Thymus (tissue), 11 donors: ENCODE results near the gene CARM1. TPM values are rescaled to one million over a fixed set of nuclear protein-coding genes. Genes with fewer than 3 reads are reported as not detected.

Experiments
- DNase-seq, 9 donors: peaks; one replicate each; pipeline ENCODE4 v3.0.0-alpha.2; 2013; ENCODE audit warnings: low spot score in 9 of 9, low read depth in 6 of 9, missing footprints in 1 of 9
- H3K27ac ChIP-seq, 2 donors: one replicate each; pipeline ENCODE4 v1.5.1; 2013; ENCODE audit warnings: control low read depth in 1 of 2, low read depth in 1 of 2, low read length in 1 of 2, mild to moderate bottlenecking in 1 of 2, moderate library complexity in 1 of 2
- H3K27me3 ChIP-seq, 2 donors: one replicate each; pipeline ENCODE4 v1.5.1; 2013; ENCODE audit warnings: low read length in 1 of 2; ENCODE audit not compliant: control insufficient read depth in 2 of 2, insufficient read depth in 1 of 2
- H3K36me3 ChIP-seq, 2 donors: one replicate each; pipeline ENCODE4 v1.5.1; 2013; ENCODE audit warnings: low read length in 1 of 2, mild to moderate bottlenecking in 1 of 2, moderate library complexity in 1 of 2; ENCODE audit not compliant: control insufficient read depth in 2 of 2, insufficient read depth in 2 of 2
- H3K4me1 ChIP-seq, 2 donors: one replicate each; pipeline ENCODE4 v1.5.1; 2013; ENCODE audit warnings: low read length in 2 of 2; ENCODE audit not compliant: control insufficient read depth in 2 of 2, insufficient read depth in 2 of 2
- H3K4me3 ChIP-seq, 2 donors: one replicate each; pipeline ENCODE4 v1.5.1; 2013; ENCODE audit warnings: low read length in 2 of 2, control low read depth in 1 of 2, mild to moderate bottlenecking in 1 of 2
- H3K9me3 ChIP-seq, 2 donors: one replicate each; pipeline ENCODE4 v1.5.1; 2013; ENCODE audit warnings: low read length in 1 of 2, mild to moderate bottlenecking in 1 of 2; ENCODE audit not compliant: control insufficient read depth in 2 of 2, insufficient read depth in 1 of 2
- WGBS: extraction: QIAGEN DNeasy Blood & Tissue Kit; methylation state at CpG from one replicate; pipeline ENCODE4 v1.1.7; 2013; 5-methylcytosine and 5-hydroxymethylcytosine counted together
- polyA plus RNA-seq: library from polyadenylated mRNA; stranded (reverse); fragments of 200-250 nt; gene quantifications from one replicate; pipeline ENCODE4 v1.2.3, GENCODE V29; 2013
- total RNA-seq: library from RNA; stranded (reverse); fragments of 120-200 nt; gene quantifications from one replicate; pipeline ENCODE4 v1.2.4, GENCODE V29; 2013
- donor health status: healthy.

CARM1 gene
- total and polyA plus RNA-seq, 2 donors: 7.0 to 30.8 TPM

DNA sequence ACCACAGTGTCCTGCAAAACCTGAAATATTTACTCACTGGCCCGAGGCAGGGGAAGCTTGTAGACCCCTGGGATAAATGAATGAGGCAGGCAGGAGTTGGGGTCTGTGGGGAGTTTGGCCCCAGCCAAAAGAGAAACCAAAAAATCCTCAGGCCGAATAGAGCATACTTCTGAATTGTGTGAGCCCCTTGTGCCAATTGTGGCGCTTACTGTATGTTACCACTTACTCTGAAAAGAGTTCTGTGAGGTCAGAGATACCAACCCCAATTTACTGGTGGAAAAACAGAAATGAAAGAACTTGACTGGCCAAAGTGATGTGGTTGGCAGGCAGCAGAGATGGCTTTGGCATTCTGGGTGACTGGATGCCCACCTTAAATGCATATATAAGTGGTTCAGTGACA is 6.9 kb downstream of the CARM1 start:
- H3K36me3 ChIP-seq: peaks cover 0 to 10% of the 10 kb centered on the region in 2 donors
- no peaks in the 10 kb centered on the region for H3K9me3 ChIP-seq
- H3K27ac ChIP-seq: no peak overlapping the region
- no peak overlapping the region for H3K4me3 ChIP-seq
- WGBS: 92% methylated on average over 3 of the region's 3 CpGs
- no peak for DNase-seq
- no peaks in the 10 kb centered on the region for H3K27me3 ChIP-seq
- peaks cover 0 to 23% of the 10 kb centered on the region in 2 donors for H3K4me1 ChIP-seq

DNA sequence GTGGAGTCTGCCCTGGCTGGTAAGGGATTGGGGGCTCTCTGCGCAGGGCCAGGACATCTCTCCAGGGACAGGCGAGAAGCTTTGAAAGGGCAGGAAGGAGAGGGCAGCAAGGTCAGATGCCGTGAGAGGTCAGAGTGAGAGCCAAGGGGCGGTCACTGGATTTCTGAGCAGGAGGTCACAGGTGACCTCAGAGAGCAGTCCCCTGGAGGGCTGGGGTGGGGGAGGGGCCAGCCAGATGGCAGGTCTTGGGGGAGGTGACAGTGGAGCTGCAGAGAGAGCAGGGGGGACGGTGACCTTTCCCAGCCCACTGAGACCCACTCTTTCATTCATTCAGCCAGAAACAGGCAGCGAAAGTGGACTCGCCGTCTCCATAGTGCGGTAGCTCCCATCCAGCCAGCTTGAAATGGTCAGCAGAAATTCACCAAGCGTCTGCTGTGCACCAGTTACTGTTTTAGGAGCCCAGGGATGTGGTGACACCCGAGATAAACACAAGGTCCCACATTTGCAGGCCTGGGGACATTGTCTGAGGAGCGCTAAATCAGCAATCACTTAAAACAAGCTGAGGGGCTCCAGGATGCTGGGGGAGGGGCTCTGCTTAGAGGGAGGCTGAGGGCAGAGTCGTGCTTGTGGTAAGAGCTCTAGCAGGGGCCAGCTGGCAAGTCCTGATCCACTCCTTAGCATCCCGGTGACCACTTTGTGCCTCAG is 10.2 kb downstream of the CARM1 start:
- Histone ChIP-seq H3K27ac (no peak overlapping the region), H3K4me1 (peaks cover 0 to 22% of the 10 kb centered on the region in 2 donors), H3K36me3 (peaks cover 0 to 10% of the 10 kb centered on the region in 2 donors), H3K9me3 (no peaks in the 10 kb centered on the region), H3K27me3 (no peaks in the 10 kb centered on the region), H3K4me3 (no peak overlapping the region)
- DNase-seq: no peak
- WGBS: 94% methylated on average over 14 of the region's 14 CpGs

DNA sequence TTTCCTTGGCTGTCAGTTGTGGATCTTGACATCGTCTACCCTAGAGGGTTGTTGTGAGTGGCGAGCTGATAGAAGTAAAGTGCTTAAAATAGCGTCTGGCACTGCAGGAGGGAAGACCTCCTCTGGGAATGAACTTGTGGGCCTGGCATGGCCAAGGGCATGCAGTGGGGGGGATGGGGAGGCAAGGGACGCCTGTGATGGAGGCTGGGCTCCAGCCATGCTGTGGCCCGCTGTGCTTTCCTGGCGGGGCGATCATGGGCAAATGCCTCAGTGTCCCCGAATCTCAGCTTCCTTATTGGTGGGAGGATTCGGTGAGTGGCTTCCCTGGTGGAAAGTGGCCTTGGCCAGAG is 10.7 kb downstream of the CARM1 start:
- WGBS: 98% methylated on average over 9 of the region's 9 CpGs
- Histone ChIP-seq H3K36me3 (peaks cover 0 to 10% of the 10 kb centered on the region in 2 donors), H3K4me3 (no peak overlapping the region), H3K27ac (no peak overlapping the region), H3K9me3 (no peaks in the 10 kb centered on the region), H3K4me1 (peaks cover 0 to 22% of the 10 kb centered on the region in 2 donors), H3K27me3 (no peaks in the 10 kb centered on the region)
- no peak for DNase-seq

DNA sequence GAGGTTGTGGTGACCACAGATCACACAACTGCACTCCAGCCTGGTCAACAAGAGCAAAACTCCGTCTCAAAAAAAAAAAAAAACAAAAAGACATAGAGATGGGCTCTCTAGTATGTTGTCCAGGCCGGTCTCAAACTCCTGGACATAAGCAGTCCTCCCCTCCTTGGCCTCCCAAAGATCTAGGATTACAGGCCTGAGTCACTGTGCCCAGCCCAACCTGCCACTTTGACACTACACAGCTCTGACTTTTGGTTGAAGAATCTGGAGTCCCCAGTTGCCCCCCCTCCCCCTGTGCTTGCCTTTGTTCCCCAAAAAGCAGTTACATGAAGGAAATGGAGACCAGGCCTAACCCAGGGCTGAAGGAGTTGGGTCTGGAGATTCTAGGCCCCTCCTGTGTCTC is 12.9 kb downstream of the CARM1 start:
- H3K27me3 ChIP-seq: no peaks in the 10 kb centered on the region
- no peak overlapping the region for H3K27ac ChIP-seq
- H3K4me1 ChIP-seq: peaks cover 0 to 18% of the 10 kb centered on the region in 2 donors
- no peak for DNase-seq
- no peak overlapping the region for H3K4me3 ChIP-seq
- H3K36me3 ChIP-seq: peaks cover 0 to 10% of the 10 kb centered on the region in 2 donors
- 97% methylated on average over 2 of the region's 2 CpGs for WGBS
- no peaks in the 10 kb centered on the region for H3K9me3 ChIP-seq

DNA sequence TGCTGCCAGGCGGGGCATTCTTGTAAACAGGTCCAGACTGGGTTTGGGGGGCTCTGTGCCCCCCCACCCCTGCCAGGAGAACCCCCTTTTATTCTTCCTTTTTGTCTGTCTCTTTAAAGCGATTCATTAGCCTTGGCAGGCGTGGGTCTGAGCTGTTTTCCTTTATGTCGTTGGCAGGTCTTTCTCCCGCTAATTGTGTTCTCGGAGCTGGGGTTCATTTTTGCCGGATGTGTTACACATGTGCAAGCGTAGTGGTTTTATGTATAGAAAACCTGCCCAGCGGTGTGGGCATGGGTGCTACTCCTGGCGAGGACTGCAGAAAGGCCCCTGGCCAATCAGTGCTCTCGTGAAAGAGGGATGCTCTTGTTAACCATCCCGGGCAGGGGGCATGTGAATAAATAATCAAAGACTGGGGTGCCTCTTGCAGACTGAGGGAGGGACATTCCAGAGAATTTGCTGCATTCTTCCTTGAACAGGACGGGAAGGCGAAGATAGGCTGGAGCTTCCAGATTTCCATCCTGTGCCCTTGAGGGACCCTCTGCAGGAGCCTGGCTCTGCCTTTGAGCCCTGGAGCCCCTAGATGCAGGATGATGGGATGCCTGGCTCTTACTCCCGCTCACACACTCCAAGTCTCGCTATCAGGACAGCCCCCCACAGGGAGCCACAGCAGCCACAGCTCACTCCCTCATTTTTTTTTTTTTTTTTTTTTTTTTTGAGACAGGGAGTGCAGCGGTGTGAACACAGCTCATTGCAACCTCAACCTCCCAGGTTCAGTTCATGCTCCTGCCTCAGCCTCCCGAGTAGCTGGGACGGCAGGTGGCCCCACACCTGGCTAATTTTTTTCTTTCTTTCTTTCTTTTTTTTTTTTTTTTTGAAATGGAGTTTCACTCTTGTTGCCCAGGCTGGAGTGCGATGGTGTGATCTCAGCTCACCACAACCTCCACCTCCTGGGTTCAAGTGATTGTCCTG is 14.1 kb downstream of the CARM1 start:
- Histone ChIP-seq H3K9me3 (no peaks in the 10 kb centered on the region), H3K27ac (no peak overlapping the region), H3K27me3 (no peaks in the 10 kb centered on the region), H3K4me3 (no peak overlapping the region), H3K4me1 (peaks cover 0 to 13% of the 10 kb centered on the region in 2 donors), H3K36me3 (peaks cover 0 to 11% of the 10 kb centered on the region in 2 donors)
- no peak for DNase-seq
- WGBS: 97% methylated on average over 20 of the region's 20 CpGs

DNA sequence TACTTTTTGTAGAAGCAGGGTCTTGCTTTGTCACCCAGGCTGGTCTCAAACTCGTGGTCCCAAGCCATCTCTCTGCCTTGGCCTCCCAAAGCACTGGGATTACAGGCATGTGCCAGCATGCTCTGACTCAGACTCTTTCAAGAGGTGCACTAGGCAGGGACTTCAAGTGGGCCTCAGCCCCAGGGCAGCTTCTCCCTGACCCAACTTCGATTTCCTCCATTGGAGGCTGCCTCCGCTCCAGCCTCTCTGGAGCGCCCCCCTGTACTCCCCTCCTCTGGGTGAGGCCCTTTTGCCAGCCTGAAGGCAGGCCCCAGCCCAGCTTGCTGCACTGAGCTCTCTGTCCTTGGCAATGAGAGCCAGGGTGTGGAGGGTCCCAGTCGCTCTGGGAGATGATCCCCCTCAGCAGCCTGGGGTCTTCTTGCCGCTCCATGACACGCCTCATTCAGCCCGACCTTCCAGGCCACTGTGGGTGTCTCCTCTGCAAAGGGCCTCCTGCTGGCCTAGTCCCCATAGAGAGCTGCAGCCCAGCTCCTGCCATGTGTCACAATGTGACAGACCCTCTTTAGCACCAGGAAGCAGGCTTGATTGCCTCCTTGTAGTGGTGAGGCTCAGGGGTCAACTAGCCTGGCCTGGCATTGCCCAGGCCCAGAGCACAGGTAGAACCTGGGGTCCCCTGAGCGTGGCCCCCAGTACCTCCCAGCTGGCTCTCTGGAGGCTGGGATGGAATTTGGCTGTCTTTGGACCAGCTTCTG is 16.4 kb downstream of the CARM1 start:
- H3K36me3 ChIP-seq: peaks cover 0 to 7% of the 10 kb centered on the region in 2 donors
- peaks cover 0 to 12% of the 10 kb centered on the region in 2 donors for H3K4me1 ChIP-seq
- H3K4me3 ChIP-seq: no peak overlapping the region
- H3K27ac ChIP-seq: no peak overlapping the region
- WGBS: 95% methylated on average over 9 of the region's 9 CpGs
- H3K27me3 ChIP-seq: no peaks in the 10 kb centered on the region
- H3K9me3 ChIP-seq: no peaks in the 10 kb centered on the region
- no peak for DNase-seq

DNA sequence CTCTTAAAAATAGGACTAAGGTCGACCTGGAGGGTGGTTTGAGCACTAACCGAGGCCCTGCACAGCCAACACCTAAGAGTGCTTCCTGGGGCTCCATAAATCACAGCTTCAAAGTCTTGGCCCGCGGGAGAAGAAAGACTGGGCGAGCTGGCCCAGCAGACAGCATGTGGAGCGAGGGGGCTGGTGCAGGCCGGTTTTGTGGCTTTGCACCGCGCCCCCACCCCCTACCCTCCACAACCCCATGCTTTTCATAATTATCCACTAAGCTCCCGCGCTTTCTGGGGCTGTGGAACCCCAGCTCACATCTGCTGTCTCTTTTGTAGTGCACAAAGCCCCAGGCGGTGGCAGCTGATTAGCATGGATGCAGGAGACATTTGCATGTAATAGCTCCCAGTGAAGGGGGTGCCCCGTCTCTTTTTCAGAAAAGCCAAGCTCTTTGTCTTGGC is 17.1 kb downstream of the CARM1 start:
- DNase-seq: no peak
- 81% methylated on average over 13 of the region's 13 CpGs for WGBS
- no peak overlapping the region for H3K27ac ChIP-seq

DNA sequence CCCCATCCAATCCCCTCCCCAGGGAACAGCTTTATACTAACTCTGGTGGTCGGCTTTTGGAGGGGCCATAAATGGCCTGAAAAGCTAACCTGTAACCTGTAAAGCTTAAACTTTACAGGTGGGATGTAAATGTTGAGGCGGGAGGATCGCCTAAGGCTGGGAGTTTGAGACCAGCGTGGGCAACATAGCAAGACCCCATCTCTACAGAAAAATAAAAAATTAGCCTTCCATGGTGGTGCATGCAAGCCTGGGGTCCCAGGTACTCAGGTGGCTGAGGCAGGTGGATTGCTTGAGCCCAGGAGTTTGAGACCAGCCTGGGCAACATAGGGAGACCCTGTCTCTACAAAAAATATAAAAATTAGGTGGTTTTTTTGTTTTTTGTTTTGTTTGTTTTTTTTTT is 18.5 kb downstream of the CARM1 start:
- H3K4me1 ChIP-seq: peaks cover 0 to 12% of the 10 kb centered on the region in 2 donors

More for the DNA sequence above, 17.1 kb downstream of the CARM1 start:
- no peaks in the 10 kb centered on the region for H3K9me3 ChIP-seq
- H3K27me3 ChIP-seq: no peaks in the 10 kb centered on the region
- peaks cover 0 to 3% of the 10 kb centered on the region in 2 donors for H3K36me3 ChIP-seq
- H3K4me1 ChIP-seq: peaks cover 0 to 12% of the 10 kb centered on the region in 2 donors
- H3K4me3 ChIP-seq: no peak overlapping the region

More for the DNA sequence above, 18.5 kb downstream of the CARM1 start:
- Histone ChIP-seq H3K27me3 (no peaks in the 10 kb centered on the region), H3K4me3 (no peak overlapping the region), H3K36me3 (peaks cover 0 to 3% of the 10 kb centered on the region in 2 donors), H3K27ac (no peak overlapping the region), H3K9me3 (no peaks in the 10 kb centered on the region)
- WGBS: 98% methylated on average over 4 of the region's 4 CpGs
- no peak for DNase-seq
